ENCODE data around the gene DDO.

Gene DDO

GRCh38 chr6:110357664-110358552, 57.5 kb downstream of the DDO start, which contains the start of gene METTL24:
Gene METTL24, minus strand, starts transcription at chr6:110358349. Its CDS starts 77 bp downstream, at chr6:110358272.
- Histone ChIP-seq H3K79me2 (ENCODE audit: control insufficient read depth, insufficient read depth, low read length) (no peaks in the 10 kb centered on the region), H3K18ac (ENCODE audit: low read length) (peak within 1 kb of the TSS; percentile 83), H2BK120ac (ENCODE audit: low read depth, low read length) (no peak within 1 kb of the TSS), H3K23ac (ENCODE audit: low read length) (peak within 1 kb of the TSS; percentile 15), H3K4ac (ENCODE audit: low read depth, low read length) (no peak within 1 kb of the TSS), H3K9ac (ENCODE audit: low read length) (peak within 1 kb of the TSS; percentile 55), H2AK5ac (ENCODE audit: low read length) (no peak within 1 kb of the TSS), H3K4me1 (ENCODE audit: control insufficient read depth, low read depth, low read length) (peaks cover 15% of the 10 kb centered on the region), H3K4me3 (ENCODE audit: low read length) (peak within 1 kb of the TSS; percentile 12), H3K4me2 (ENCODE audit: low read length) (peak within 1 kb of the TSS; percentile 75), H3K27me3 (ENCODE audit: insufficient read depth, low read length, poor library complexity) (peaks cover 5% of the 10 kb centered on the region), H4K5ac (ENCODE audit: low read length) (no peak within 1 kb of the TSS), H3K56ac (ENCODE audit: low read length) (peak within 1 kb of the TSS; percentile 61), H2BK5ac (ENCODE audit: low read length) (no peak within 1 kb of the TSS), H3K36me3 (ENCODE audit: control insufficient read depth, insufficient read depth, low read length) (no peaks in the 10 kb centered on the region), H3K79me1 (ENCODE audit: low read length) (no peaks in the 10 kb centered on the region), H2BK15ac (replicated peaks; ENCODE audit: low read depth) (no peak within 1 kb of the TSS), H3K27ac (ENCODE audit: low read depth, low read length) (no peak within 1 kb of the TSS), H4K8ac (ENCODE audit: low read depth, low read length) (peak within 1 kb of the TSS; percentile 58)
- no CpG with 5 or more reads among the region's 107 CpGs for WGBS (ENCODE audit: extremely low coverage, insufficient coverage, low lambda C conversion rate)
- DNase-seq, result peak; percentile 53

GRCh38 chr6:110357298-110357663, 58.1 kb downstream of the DDO start:
- no CpG with 5 or more reads among the region's 14 CpGs for WGBS (ENCODE audit: extremely low coverage, insufficient coverage, low lambda C conversion rate)
- H2BK15ac ChIP-seq (replicated peaks; ENCODE audit: low read depth), result no peak overlapping the region
- no peak overlapping the region for H2AK5ac ChIP-seq (ENCODE audit: low read length)
- no peak overlapping the region for H2BK120ac ChIP-seq (ENCODE audit: low read depth, low read length)
- H3K9ac ChIP-seq (ENCODE audit: low read length), result peak overlapping the region; percentile 48
- H3K79me1 ChIP-seq (ENCODE audit: low read length), result no peaks in the 10 kb centered on the region
- H3K56ac ChIP-seq (ENCODE audit: low read length), result peak overlapping the region; percentile 61
- H2BK5ac ChIP-seq (ENCODE audit: low read length), result no peak overlapping the region
- H3K27me3 ChIP-seq (ENCODE audit: insufficient read depth, low read length, poor library complexity), result peaks cover 5% of the 10 kb centered on the region
- no peaks in the 10 kb centered on the region for H3K79me2 ChIP-seq (ENCODE audit: control insufficient read depth, insufficient read depth, low read length)
- H4K5ac ChIP-seq (ENCODE audit: low read length), result no peak overlapping the region
- peak overlapping the region; percentile 83 for H3K18ac ChIP-seq (ENCODE audit: low read length)
- H3K36me3 ChIP-seq (ENCODE audit: control insufficient read depth, insufficient read depth, low read length), result no peaks in the 10 kb centered on the region
- H3K4me1 ChIP-seq (ENCODE audit: control insufficient read depth, low read depth, low read length), result peaks cover 15% of the 10 kb centered on the region
- DNase-seq, result no peak
- H4K8ac ChIP-seq (ENCODE audit: low read depth, low read length), result no peak overlapping the region
- no peak overlapping the region for H3K27ac ChIP-seq (ENCODE audit: low read depth, low read length)
- no peak overlapping the region for H3K4ac ChIP-seq (ENCODE audit: low read depth, low read length)
- no peak overlapping the region for H3K4me3 ChIP-seq (ENCODE audit: low read length)
- peak overlapping the region; percentile 15 for H3K23ac ChIP-seq (ENCODE audit: low read length)
- peak overlapping the region; percentile 75 for H3K4me2 ChIP-seq (ENCODE audit: low read length)

GRCh38 chr6:110356778-110357177, 58.6 kb downstream of the DDO start:
- Histone ChIP-seq H3K18ac (ENCODE audit: low read length) (no peak overlapping the region), H2BK15ac (replicated peaks; ENCODE audit: low read depth) (no peak overlapping the region), H3K79me1 (ENCODE audit: low read length) (no peaks in the 10 kb centered on the region), H2BK5ac (ENCODE audit: low read length) (no peak overlapping the region), H3K27me3 (ENCODE audit: insufficient read depth, low read length, poor library complexity) (peaks cover 5% of the 10 kb centered on the region), H3K36me3 (ENCODE audit: control insufficient read depth, insufficient read depth, low read length) (no peaks in the 10 kb centered on the region), H2AK5ac (ENCODE audit: low read length) (no peak overlapping the region), H3K27ac (ENCODE audit: low read depth, low read length) (no peak overlapping the region), H3K4ac (ENCODE audit: low read depth, low read length) (no peak overlapping the region), H3K9ac (ENCODE audit: low read length) (no peak overlapping the region), H3K79me2 (ENCODE audit: control insufficient read depth, insufficient read depth, low read length) (no peaks in the 10 kb centered on the region), H3K4me1 (ENCODE audit: control insufficient read depth, low read depth, low read length) (peaks cover 15% of the 10 kb centered on the region), H2BK120ac (ENCODE audit: low read depth, low read length) (no peak overlapping the region), H3K23ac (ENCODE audit: low read length) (no peak overlapping the region), H4K5ac (ENCODE audit: low read length) (no peak overlapping the region), H3K4me2 (ENCODE audit: low read length) (no peak overlapping the region), H3K4me3 (ENCODE audit: low read length) (no peak overlapping the region), H3K56ac (ENCODE audit: low read length) (no peak overlapping the region), H4K8ac (ENCODE audit: low read depth, low read length) (no peak overlapping the region)
- peak; percentile 36 for DNase-seq
- WGBS (ENCODE audit: extremely low coverage, insufficient coverage, low lambda C conversion rate), result no CpG with 5 or more reads among the region's 15 CpGs

- H3K56ac ChIP-seq (ENCODE audit: low read length), result no peak overlapping the region
- no peaks in the 10 kb centered on the region for H3K79me2 ChIP-seq (ENCODE audit: control insufficient read depth, insufficient read depth, low read length)
- H3K9ac ChIP-seq (ENCODE audit: low read length), result no peak overlapping the region
- no peak overlapping the region for H3K4me2 ChIP-seq (ENCODE audit: low read length)
- peaks cover 5% of the 10 kb centered on the region for H3K27me3 ChIP-seq (ENCODE audit: insufficient read depth, low read length, poor library complexity)
- no peak overlapping the region for H4K5ac ChIP-seq (ENCODE audit: low read length)
- no peak overlapping the region for H3K4me3 ChIP-seq (ENCODE audit: low read length)
- no CpG with 5 or more reads among the region's 2 CpGs for WGBS (ENCODE audit: extremely low coverage, insufficient coverage, low lambda C conversion rate)
- no peak overlapping the region for H2BK5ac ChIP-seq (ENCODE audit: low read length)
- H3K36me3 ChIP-seq (ENCODE audit: control insufficient read depth, insufficient read depth, low read length), result no peaks in the 10 kb centered on the region
- H2BK120ac ChIP-seq (ENCODE audit: low read depth, low read length), result no peak overlapping the region
- no peak overlapping the region for H2BK15ac ChIP-seq (replicated peaks; ENCODE audit: low read depth)
- H3K18ac ChIP-seq (ENCODE audit: low read length), result no peak overlapping the region
- H3K4me1 ChIP-seq (ENCODE audit: control insufficient read depth, low read depth, low read length), result peaks cover 15% of the 10 kb centered on the region
- no peaks in the 10 kb centered on the region for H3K79me1 ChIP-seq (ENCODE audit: low read length)
- H4K8ac ChIP-seq (ENCODE audit: low read depth, low read length), result no peak overlapping the region
- no peak overlapping the region for H2AK5ac ChIP-seq (ENCODE audit: low read length)
- peak; percentile 65 for DNase-seq
- H3K27ac ChIP-seq (ENCODE audit: low read depth, low read length), result no peak overlapping the region
- H3K4ac ChIP-seq (ENCODE audit: low read depth, low read length), result no peak overlapping the region
- no peak overlapping the region for H3K23ac ChIP-seq (ENCODE audit: low read length)
Observed at GRCh38 chr6:110355727-110356126, 59.6 kb downstream of the DDO start.

GRCh38 chr6:110355022-110355421, 60.4 kb downstream of the DDO start:
- Histone ChIP-seq H3K79me1 (ENCODE audit: low read length) (no peaks in the 10 kb centered on the region), H3K36me3 (ENCODE audit: control insufficient read depth, insufficient read depth, low read length) (no peaks in the 10 kb centered on the region), H4K5ac (ENCODE audit: low read length) (no peak overlapping the region), H3K18ac (ENCODE audit: low read length) (no peak overlapping the region), H3K79me2 (ENCODE audit: control insufficient read depth, insufficient read depth, low read length) (no peaks in the 10 kb centered on the region), H3K9ac (ENCODE audit: low read length) (no peak overlapping the region), H2BK15ac (replicated peaks; ENCODE audit: low read depth) (no peak overlapping the region), H3K27me3 (ENCODE audit: insufficient read depth, low read length, poor library complexity) (peaks cover 5% of the 10 kb centered on the region), H4K8ac (ENCODE audit: low read depth, low read length) (no peak overlapping the region), H2BK5ac (ENCODE audit: low read length) (no peak overlapping the region), H3K56ac (ENCODE audit: low read length) (no peak overlapping the region), H3K4me2 (ENCODE audit: low read length) (no peak overlapping the region), H2AK5ac (ENCODE audit: low read length) (peak overlapping the region; percentile 64), H3K4me3 (ENCODE audit: low read length) (no peak overlapping the region), H3K4me1 (ENCODE audit: control insufficient read depth, low read depth, low read length) (peaks cover 15% of the 10 kb centered on the region), H3K23ac (ENCODE audit: low read length) (no peak overlapping the region), H3K4ac (ENCODE audit: low read depth, low read length) (no peak overlapping the region), H2BK120ac (ENCODE audit: low read depth, low read length) (no peak overlapping the region), H3K27ac (ENCODE audit: low read depth, low read length) (no peak overlapping the region)
- DNase-seq, result peak; percentile 30
- WGBS (ENCODE audit: extremely low coverage, insufficient coverage, low lambda C conversion rate), result no CpG with 5 or more reads among the region's 2 CpGs

All from mesendoderm (in vitro differentiated cells).